WERI-Rb-1 (cell line): ENCODE data around the gene ANKFN1.

Experiments used
- DNase-seq: peaks from one replicate; pipeline ENCODE4 v3.0.0-alpha.2; 2020
- H3K27ac ChIP-seq: fragments of 250-450 bp; sonication (Bioruptor Pico); 2 replicates; pipeline ENCODE4 v1.5.1; 2020; ENCODE audit warnings: mild to moderate bottlenecking, moderate library complexity
- H3K27me3 ChIP-seq: fragments of 250-450 bp; sonication (Bioruptor Pico); 2 replicates; pipeline ENCODE4 v1.5.1; 2021; ENCODE audit warnings: mild to moderate bottlenecking, low read depth, moderate library complexity; ENCODE audit not compliant: insufficient read depth, severe bottlenecking
- H3K36me3 ChIP-seq: fragments of 250-450 bp; sonication (Bioruptor Pico); 2 replicates; pipeline ENCODE4 v1.5.1; 2020; ENCODE audit warnings: mild to moderate bottlenecking, moderate library complexity
- H3K4me3 ChIP-seq: 2 replicates; pipeline ENCODE4 v1.5.1; 2011; ENCODE audit warnings: low read depth, mild to moderate bottlenecking, control low read depth, low read length
- H3K9me3 ChIP-seq: fragments of 250-450 bp; sonication (Bioruptor Pico); 2 replicates; pipeline ENCODE4 v1.5.1; 2021; ENCODE audit warnings: mild to moderate bottlenecking, moderate library complexity; ENCODE audit not compliant: severe bottlenecking
- CTCF ChIP-seq: IDR thresholded peaks from 2 replicates; pipeline ENCODE4 v1.5.1; 2011; ENCODE audit warnings: low read depth, mild to moderate bottlenecking, control low read depth, inconsistent platforms, low read length

The ANKFN1 gene

GRCh38 chr17:56528696-56529095, 375.4 kb downstream of the ANKFN1 start:
- Histone ChIP-seq H3K27ac (no peak overlapping the region), H3K9me3 (no peaks in the 10 kb centered on the region), H3K4me3 (no peak overlapping the region), H3K27me3 (peaks cover 49% of the 10 kb centered on the region), H3K36me3 (no peaks in the 10 kb centered on the region)
- TF ChIP-seq CTCF = no peak
- DNase-seq = no peak

- H3K4me3 ChIP-seq = no peak overlapping the region
- H3K9me3 ChIP-seq = no peaks in the 10 kb centered on the region
- no peaks in the 10 kb centered on the region for H3K36me3 ChIP-seq
- TF ChIP-seq CTCF = no peak
- DNase-seq = no peak
- H3K27me3 ChIP-seq = peaks cover 60% of the 10 kb centered on the region
- no peak overlapping the region for H3K27ac ChIP-seq
Observed at GRCh38 chr17:56532926-56533325, 379.7 kb downstream of the ANKFN1 start.

GRCh38 chr17:56536766-56537165, 383.5 kb downstream of the ANKFN1 start:
- DNase-seq = no peak

GRCh38 chr17:56540836-56541235, 387.6 kb downstream of the ANKFN1 start:
- DNase-seq = no peak
- H3K4me3 ChIP-seq = no peak overlapping the region

More at GRCh38 chr17:56536766-56537165, 383.5 kb downstream of the ANKFN1 start:
- H3K27me3 ChIP-seq = peaks cover 46% of the 10 kb centered on the region
- no peaks in the 10 kb centered on the region for H3K36me3 ChIP-seq
- H3K9me3 ChIP-seq = peaks cover 4% of the 10 kb centered on the region
- H3K4me3 ChIP-seq = no peak overlapping the region
- no peak overlapping the region for H3K27ac ChIP-seq
- no peak for TF ChIP-seq CTCF

GRCh38 chr17:56543280-56543679, 390.0 kb downstream of the ANKFN1 start:
- H3K36me3 ChIP-seq = no peaks in the 10 kb centered on the region
- peaks cover 9% of the 10 kb centered on the region for H3K27me3 ChIP-seq
- H3K27ac ChIP-seq = no peak overlapping the region
- TF ChIP-seq CTCF = no peak
- no peak for DNase-seq
- H3K9me3 ChIP-seq = peaks cover 4% of the 10 kb centered on the region
- no peak overlapping the region for H3K4me3 ChIP-seq

More at GRCh38 chr17:56540836-56541235, 387.6 kb downstream of the ANKFN1 start:
- H3K36me3 ChIP-seq = no peaks in the 10 kb centered on the region
- no peak for TF ChIP-seq CTCF
- peaks cover 14% of the 10 kb centered on the region for H3K27me3 ChIP-seq
- H3K9me3 ChIP-seq = peaks cover 4% of the 10 kb centered on the region
- H3K27ac ChIP-seq = no peak overlapping the region

- Histone ChIP-seq H3K9me3 (no peaks in the 10 kb centered on the region), H3K4me3 (no peak overlapping the region), H3K36me3 (no peaks in the 10 kb centered on the region), H3K27ac (no peak overlapping the region), H3K27me3 (peaks cover 9% of the 10 kb centered on the region)
- no peak for DNase-seq
- TF ChIP-seq CTCF = no peak
Observed at GRCh38 chr17:56545106-56545505, 391.8 kb downstream of the ANKFN1 start.
